Measurements from ENCODE around the gene LUC7L3. TPM values are rescaled to one million over a fixed set of nuclear protein-coding genes. Genes with fewer than 3 reads are reported as not detected.

LUC7L3 gene
- total RNA-seq, 1 experiment from 2014 or later: 108 TPM

DNA sequence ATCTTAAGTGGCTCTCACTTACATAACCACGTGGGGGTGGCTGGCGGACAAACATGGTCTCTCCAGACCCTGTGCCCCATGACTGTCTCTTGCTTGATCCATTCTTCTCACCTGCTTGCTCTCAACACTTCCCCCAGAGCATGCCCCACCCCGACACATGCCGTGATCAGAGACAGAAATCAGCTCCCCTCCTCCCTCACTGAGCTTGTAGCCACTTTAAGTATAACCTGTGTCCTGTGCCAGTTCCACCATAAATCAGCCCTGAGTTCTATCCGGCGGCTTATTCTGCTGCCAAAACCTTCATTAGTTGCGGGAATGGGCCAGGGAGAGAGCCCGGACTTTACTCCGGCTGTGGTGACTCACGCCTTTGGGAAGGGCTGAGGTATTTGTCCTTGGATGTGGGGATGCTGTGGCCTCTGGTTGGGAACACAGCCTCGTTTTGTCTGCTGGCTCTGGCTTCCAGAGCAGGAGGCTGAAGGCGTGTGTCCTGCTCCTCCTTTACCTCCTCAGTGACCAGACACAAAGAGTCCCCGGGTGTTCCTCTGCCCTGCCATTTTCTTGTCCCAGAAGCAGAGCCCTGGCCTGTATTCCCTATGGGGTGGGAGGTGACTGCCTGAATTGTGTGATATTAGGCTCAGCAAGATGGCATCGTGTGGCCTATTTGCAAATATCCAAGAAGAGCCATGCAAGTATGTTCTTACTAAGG, 32.8 kb upstream of the LUC7L3 start:
- BruUV-seq (replicated peaks): no TSS peak
- peaks cover 40% of the 10 kb centered on the region for H3K4me1 Mint-ChIP-seq (ENCODE audit: insufficient read depth, unreplicated experiment)
- H3K4me3 Mint-ChIP-seq (ENCODE audit: unreplicated experiment): peak overlapping the region; percentile 11
- no peaks in the 10 kb centered on the region for H3K9me3 Mint-ChIP-seq (ENCODE audit: unreplicated experiment)
- peak; percentile 96 for DNase-seq (ENCODE audit: unreplicated experiment)
- peak overlapping the region; percentile 37 for H3K27ac Mint-ChIP-seq (ENCODE audit: low read depth, unreplicated experiment)
- ChIA-PET CTCF (interaction anchor here (0.6 to 9.0 kb wide), 5 partner anchors 8 to 241 kb away, joined by 3 to 118 read pairs (median 9); partner anchors contain the start of gene ABCC3), POLR2A (interaction anchor here (0.5 to 4.1 kb wide), 9 partner anchors 12 to 140 kb away, joined by 3 to 29 read pairs (median 3); partner anchors contain the start of gene SPATA20)
- H3K36me3 Mint-ChIP-seq (ENCODE audit: insufficient read depth, unreplicated experiment): peaks cover 47% of the 10 kb centered on the region
- intact Hi-C loops (cut with micrococcal nuclease): no loop called here
- no peaks in the 10 kb centered on the region for H3K27me3 Mint-ChIP-seq (ENCODE audit: insufficient read depth, unreplicated experiment)
- TF ChIP-seq CTCF (IDR thresholded peaks at IDR 0.05; ENCODE audit: unreplicated experiment): no peak

- CTCF ChIA-PET: interaction anchor here (0.7 to 9.0 kb wide), 5 partner anchors 9 to 181 kb away, joined by 3 to 118 read pairs (median 3); partner anchors contain the start of gene ABCC3
- no peak for TF ChIP-seq CTCF (IDR thresholded peaks at IDR 0.05; ENCODE audit: unreplicated experiment)
- H3K4me1 Mint-ChIP-seq (ENCODE audit: insufficient read depth, unreplicated experiment): peaks cover 45% of the 10 kb centered on the region
- H3K9me3 Mint-ChIP-seq (ENCODE audit: unreplicated experiment): no peaks in the 10 kb centered on the region
- peak; percentile 62 for DNase-seq (ENCODE audit: unreplicated experiment)
- H3K36me3 Mint-ChIP-seq (ENCODE audit: insufficient read depth, unreplicated experiment): peaks cover 42% of the 10 kb centered on the region
- intact Hi-C loops (cut with micrococcal nuclease): no loop called here
- POLR2A ChIA-PET: interaction anchor here (0.7 to 4.1 kb wide), 3 partner anchors 13 to 82 kb away, joined by 3 to 29 read pairs (median 28); no protein-coding TSS in a partner anchor
- H3K27ac Mint-ChIP-seq (ENCODE audit: low read depth, unreplicated experiment): peak overlapping the region; percentile 37
- BruUV-seq (replicated peaks): no TSS peak
- H3K4me3 Mint-ChIP-seq (ENCODE audit: unreplicated experiment): peak overlapping the region; percentile 9
- H3K27me3 Mint-ChIP-seq (ENCODE audit: insufficient read depth, unreplicated experiment): no peaks in the 10 kb centered on the region
Observed at GRCh38 chr17:50687200-50688066, 32.0 kb upstream of the LUC7L3 start.

DNA sequence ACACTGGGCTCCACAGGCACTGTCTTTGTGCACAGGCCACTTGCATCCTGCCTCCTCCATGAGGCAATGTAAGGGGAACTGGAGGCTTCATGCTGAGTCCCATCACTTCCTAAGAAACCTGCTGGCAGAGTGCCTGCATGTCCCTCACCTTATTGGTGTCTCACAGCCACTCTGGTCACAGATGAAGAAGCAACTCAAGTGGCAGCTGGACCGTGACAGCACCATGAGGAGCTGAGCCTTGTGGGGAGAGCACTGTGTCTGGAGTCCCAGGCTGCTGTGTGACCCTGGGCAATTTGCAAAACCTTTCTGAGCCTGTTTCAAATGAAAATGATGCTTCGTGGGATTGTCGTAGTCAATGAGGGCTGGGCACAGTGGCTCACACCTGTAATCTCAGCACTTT, 31.2 kb upstream of the LUC7L3 start:
- POLR2A ChIA-PET: interaction anchor here (4.1 kb wide), 1 partner anchor 51 kb away, joined by 29 read pairs; no protein-coding TSS in a partner anchor

More for the DNA sequence above, 31.2 kb upstream of the LUC7L3 start:
- peaks cover 41% of the 10 kb centered on the region for H3K36me3 Mint-ChIP-seq (ENCODE audit: insufficient read depth, unreplicated experiment)
- DNase-seq (ENCODE audit: unreplicated experiment): no peak
- no peaks in the 10 kb centered on the region for H3K27me3 Mint-ChIP-seq (ENCODE audit: insufficient read depth, unreplicated experiment)
- BruUV-seq (replicated peaks): no TSS peak
- H3K27ac Mint-ChIP-seq (ENCODE audit: low read depth, unreplicated experiment): no peak overlapping the region
- no peaks in the 10 kb centered on the region for H3K9me3 Mint-ChIP-seq (ENCODE audit: unreplicated experiment)
- TF ChIP-seq CTCF (IDR thresholded peaks at IDR 0.05; ENCODE audit: unreplicated experiment): no peak
- intact Hi-C loops (cut with micrococcal nuclease): no loop called here
- peaks cover 53% of the 10 kb centered on the region for H3K4me1 Mint-ChIP-seq (ENCODE audit: insufficient read depth, unreplicated experiment)
- CTCF ChIA-PET: interaction anchor here (0.7 to 1.3 kb wide), 3 partner anchors 10 to 181 kb away, joined by 3 read pairs; no protein-coding TSS in a partner anchor
- no peak overlapping the region for H3K4me3 Mint-ChIP-seq (ENCODE audit: unreplicated experiment)

All from MCF 10A (cell line).